Esophagus squamous epithelium (tissue), 5 donors: ENCODE measurements around the gene MYOG. TPM values are rescaled to one million over a fixed set of nuclear protein-coding genes. Genes with fewer than 3 reads are reported as not detected.

Experiments used
- DNase-seq: peaks from one replicate; lab custom pipeline; 2025; lab: John Stamatoyannopoulos, UW
- H3K27ac ChIP-seq, 4 donors: fragments of 200-600 bp; sonication (generic); one replicate each; pipeline ENCODE4 v1.5.1; 2016 to 2019; ENCODE audit warnings: mild to moderate bottlenecking in 1 of 4
- H3K27me3 ChIP-seq, 4 donors: fragments of 200-600 bp; sonication (generic); 1 replicate in 3 of 4; 2 replicates in 1 of 4; pipeline versions ENCODE4 v1.5.1 to v1.6.0; 2017 to 2021; ENCODE audit warnings: antibody characterized with exemption in 1 of 4
- H3K36me3 ChIP-seq, 3 donors: fragments of 200-600 bp; sonication (generic); one replicate each; pipeline ENCODE4 v1.5.1; 2016 to 2019
- H3K4me1 ChIP-seq, 3 donors: fragments of 200-600 bp; sonication (generic); one replicate each; pipeline ENCODE4 v1.5.1; 2017 to 2019
- H3K4me3 ChIP-seq, 4 donors: fragments of 200-600 bp; sonication (generic); 1 replicate in 3 of 4; 2 replicates in 1 of 4; pipeline ENCODE4 v1.5.1; 2016 to 2019; ENCODE audit warnings: mild to moderate bottlenecking in 2 of 4, moderate library complexity in 1 of 4
- H3K9me3 ChIP-seq, 3 donors: fragments of 200-600 bp; sonication (generic); one replicate each; pipeline ENCODE4 v1.5.1; 2016 to 2019
- CTCF ChIP-seq, 6 experiments: fragments of 450-650 bp in 4 of 6; fragments of 200-600 bp in 2 of 6; sonication (generic) in 2 of 6; IDR thresholded peaks; one replicate each; pipeline ENCODE4 v1.5.1; 2016 to 2019; ENCODE audit warnings: antibody characterized with exemption in 6 of 6, mild to moderate bottlenecking in 4 of 6, moderate library complexity in 4 of 6
- POLR2A ChIP-seq, 4 donors: fragments of 450-650 bp; IDR thresholded peaks; one replicate each; pipeline ENCODE4 v1.6.1; 2017; ENCODE audit warnings: antibody characterized with exemption in 4 of 4, mild to moderate bottlenecking in 4 of 4, moderate library complexity in 3 of 4
- WGBS, 2 donors: methylation state at CpG; one replicate each; pipeline ENCODE4 v1.1.5; 2018; 5-methylcytosine and 5-hydroxymethylcytosine counted together
- intact Hi-C: fragments of 100-400 bp; cut with DNase I; formaldehyde crosslinking; loops from one replicate; pipeline ENCODE4 v1.15.0; 2022
- total RNA-seq, 4 donors: library from RNA; depleted of rRNA; stranded (reverse); fragments of >200 nt; gene quantifications; one replicate each; pipeline ENCODE4 v1.1.0, GENCODE V29; 2016
- donor health status: DM: yes; HTN: yes; CAD: no.

MYOG gene
- total RNA-seq, 4 donors from 2014 or later = not detected

- Histone ChIP-seq H3K4me1 (no peaks in the 10 kb centered on the region), H3K27ac (peak overlapping the region in 1 of 4 donors; percentile 17), H3K4me3 (no peak overlapping the region), H3K36me3 (no peaks in the 10 kb centered on the region), H3K9me3 (peaks cover 0 to 11% (median 10%) of the 10 kb centered on the region in 3 donors), H3K27me3 (peaks cover 0 to 8% (median 0%) of the 10 kb centered on the region in 4 donors)
- no peak for TF ChIP-seq CTCF (IDR thresholded peaks at IDR 0.05)
- no peak for TF ChIP-seq POLR2A (IDR thresholded peaks at IDR 0.05)
- intact Hi-C loops = no loop called here
- 82 to 86% methylated on average over 7 of the region's 7 CpGs for WGBS, 2 donors
- no peak for DNase-seq
Measured at GRCh38 chr1:203099805-203100515, 14.1 kb upstream of the MYOG start.

GRCh38 chr1:203098914-203099520 lies 13.2 kb upstream of the MYOG start:
- no peak overlapping the region for H3K4me3 ChIP-seq
- H3K27ac ChIP-seq = no peak overlapping the region
- intact Hi-C loops = no loop called here
- peaks cover 0 to 7% (median 0%) of the 10 kb centered on the region in 4 donors for H3K27me3 ChIP-seq
- no peak for TF ChIP-seq POLR2A (IDR thresholded peaks at IDR 0.05)
- TF ChIP-seq CTCF (IDR thresholded peaks at IDR 0.05) = no peak
- WGBS, 2 donors = 83% methylated on average over 7 to 8 of the region's 8 CpGs
- H3K4me1 ChIP-seq = no peaks in the 10 kb centered on the region
- H3K36me3 ChIP-seq = no peaks in the 10 kb centered on the region
- DNase-seq = no peak
- peaks cover 0 to 18% (median 14%) of the 10 kb centered on the region in 3 donors for H3K9me3 ChIP-seq

GRCh38 chr1:203098445-203098844 lies 12.6 kb upstream of the MYOG start:
- H3K4me1 ChIP-seq = no peaks in the 10 kb centered on the region
- TF ChIP-seq POLR2A (IDR thresholded peaks at IDR 0.05) = no peak
- TF ChIP-seq CTCF (IDR thresholded peaks at IDR 0.05) = no peak
- no peak overlapping the region for H3K27ac ChIP-seq
- H3K27me3 ChIP-seq = peaks cover 0 to 1% (median 0%) of the 10 kb centered on the region in 4 donors
- no peak overlapping the region for H3K4me3 ChIP-seq
- no CpG with 5 or more reads among the region's 1 CpG for WGBS, 2 donors
- no peak for DNase-seq
- H3K9me3 ChIP-seq = peaks cover 0 to 19% (median 14%) of the 10 kb centered on the region in 3 donors
- intact Hi-C loops = no loop called here
- H3K36me3 ChIP-seq = no peaks in the 10 kb centered on the region

GRCh38 chr1:203097001-203097400 lies 11.2 kb upstream of the MYOG start:
- intact Hi-C loops = no loop called here
- Histone ChIP-seq H3K36me3 (no peaks in the 10 kb centered on the region), H3K9me3 (peaks cover 0 to 19% (median 14%) of the 10 kb centered on the region in 3 donors), H3K4me3 (no peak overlapping the region), H3K27ac (no peak overlapping the region), H3K4me1 (no peaks in the 10 kb centered on the region), H3K27me3 (no peaks in the 10 kb centered on the region)
- TF ChIP-seq CTCF (IDR thresholded peaks at IDR 0.05) (no peak), POLR2A (IDR thresholded peaks at IDR 0.05) (no peak)
- no peak for DNase-seq
- WGBS, 2 donors = 57 to 70% methylated on average over 1 of the region's 1 CpG

- H3K36me3 ChIP-seq = no peaks in the 10 kb centered on the region
- peaks cover 0 to 19% (median 14%) of the 10 kb centered on the region in 3 donors for H3K9me3 ChIP-seq
- intact Hi-C loops = no loop called here
- H3K4me1 ChIP-seq = no peaks in the 10 kb centered on the region
- H3K27me3 ChIP-seq = peaks cover 0 to 3% (median 0%) of the 10 kb centered on the region in 4 donors
- no peak for TF ChIP-seq CTCF (IDR thresholded peaks at IDR 0.05)
- TF ChIP-seq POLR2A (IDR thresholded peaks at IDR 0.05) = no peak
- DNase-seq = no peak
- H3K4me3 ChIP-seq = no peak overlapping the region
- no peak overlapping the region for H3K27ac ChIP-seq
Measured at GRCh38 chr1:203096566-203096965, 10.8 kb upstream of the MYOG start.
